ENCODE data around the gene OR5K4.

GRCh38 chr3:98359250-98359649 is 5.6 kb downstream of the OR5K4 start:
- TF ChIP-seq GATA2 (IDR thresholded peaks at IDR 0.05; ENCODE audit: low read depth, low read length), result no peak
- TF ChIP-seq GATA3 (IDR thresholded peaks at IDR 0.05; ENCODE audit: low read depth, low read length), result no peak
